NCI-H510A treated with DMSO at 0.1 percent for 48 hours (cell line): Measurements from ENCODE around the gene SRRM3.
"Not testable (repeated sequence)": the region's sequence is repeated elsewhere in the genome, so short reads cannot be mapped to it uniquely, and the experiment has no call there.

Experiments used
- DNase-seq: peaks from one replicate; lab custom pipeline; 2025; lab: John Stamatoyannopoulos, UW

SRRM3 gene

DNA sequence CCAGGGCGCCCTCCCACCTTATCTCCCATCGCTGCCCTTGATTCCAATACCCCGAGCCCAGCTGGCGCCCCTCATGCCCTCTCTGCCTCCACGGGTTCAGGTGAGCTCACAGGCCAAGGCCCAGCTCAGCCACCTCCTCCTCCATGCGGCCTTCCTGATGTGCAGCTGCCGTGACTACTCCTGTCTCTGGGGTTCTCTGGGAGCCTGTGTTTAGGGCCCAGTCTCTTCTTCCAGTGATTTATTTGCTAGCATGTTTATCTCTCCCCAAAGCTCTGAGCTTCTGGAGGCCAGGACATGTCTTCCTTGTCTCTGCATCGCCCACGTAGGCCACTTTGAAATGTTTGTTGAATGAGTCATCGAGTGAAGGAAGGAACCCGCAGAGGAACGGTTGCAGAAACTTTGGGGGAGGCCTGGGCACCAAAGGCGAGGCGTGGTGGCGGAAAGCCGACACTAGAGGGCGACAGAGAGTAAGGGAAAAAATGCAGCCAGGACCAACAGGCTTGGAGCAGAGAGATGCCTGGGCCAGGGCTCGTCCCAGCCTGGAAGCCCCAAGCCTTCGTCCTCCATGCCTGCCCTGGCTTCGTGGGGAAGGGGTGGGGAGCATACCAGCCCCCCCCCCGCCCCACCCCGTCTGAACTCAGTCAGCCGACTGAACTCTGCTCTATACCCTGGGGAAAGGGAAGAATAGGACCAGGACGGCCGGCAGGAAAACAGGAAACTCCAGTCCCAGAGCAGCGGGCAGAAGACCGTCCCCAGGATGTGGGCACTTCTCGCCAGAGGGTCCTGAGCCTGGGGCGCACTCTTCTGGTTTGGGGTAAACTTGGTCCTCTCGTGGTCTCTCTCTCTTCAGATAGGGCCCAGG, 89.9 kb downstream of the SRRM3 start:
- DNase-seq, result peak; percentile 50

DNA sequence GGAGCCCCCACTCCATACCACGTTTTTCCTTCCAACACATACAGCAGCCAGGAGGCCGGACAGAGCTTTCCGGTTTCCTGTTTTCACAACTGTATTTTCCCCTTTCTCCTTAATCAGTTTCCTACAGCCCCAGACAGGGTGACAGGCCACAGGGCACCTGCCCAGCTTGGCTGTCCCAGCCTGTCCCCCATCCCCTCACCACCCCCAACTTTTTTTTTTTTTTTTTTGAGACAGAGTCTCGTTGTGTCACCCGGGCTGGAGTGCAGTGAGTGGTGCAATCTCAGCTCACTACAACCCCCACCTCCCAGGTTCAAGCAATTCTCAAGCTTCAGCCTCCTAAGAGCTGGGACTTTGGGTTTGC, 90.5 kb downstream of the SRRM3 start:
- DNase-seq, result no peak

DNA sequence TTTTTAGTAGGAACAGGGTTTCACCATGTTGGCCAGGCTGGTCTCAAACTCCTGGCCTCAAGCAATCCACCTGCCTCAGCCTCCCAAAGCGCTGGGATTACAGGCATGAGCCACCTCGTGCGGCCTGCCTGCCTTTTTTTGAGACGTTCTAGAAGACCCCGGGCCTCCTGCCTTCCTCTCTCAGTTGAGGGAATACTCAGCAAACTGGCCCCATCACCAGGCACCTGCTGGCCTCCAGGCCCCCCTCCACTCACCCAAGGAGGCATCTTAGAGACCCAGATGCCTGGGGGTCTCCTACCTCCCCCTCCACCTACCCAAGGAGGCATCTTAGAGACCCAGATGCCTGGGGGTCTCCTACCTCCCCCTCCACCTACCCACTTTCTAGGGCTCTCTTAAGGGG, 91.2 kb downstream of the SRRM3 start:
- DNase-seq, result not testable (repeated sequence)

DNA sequence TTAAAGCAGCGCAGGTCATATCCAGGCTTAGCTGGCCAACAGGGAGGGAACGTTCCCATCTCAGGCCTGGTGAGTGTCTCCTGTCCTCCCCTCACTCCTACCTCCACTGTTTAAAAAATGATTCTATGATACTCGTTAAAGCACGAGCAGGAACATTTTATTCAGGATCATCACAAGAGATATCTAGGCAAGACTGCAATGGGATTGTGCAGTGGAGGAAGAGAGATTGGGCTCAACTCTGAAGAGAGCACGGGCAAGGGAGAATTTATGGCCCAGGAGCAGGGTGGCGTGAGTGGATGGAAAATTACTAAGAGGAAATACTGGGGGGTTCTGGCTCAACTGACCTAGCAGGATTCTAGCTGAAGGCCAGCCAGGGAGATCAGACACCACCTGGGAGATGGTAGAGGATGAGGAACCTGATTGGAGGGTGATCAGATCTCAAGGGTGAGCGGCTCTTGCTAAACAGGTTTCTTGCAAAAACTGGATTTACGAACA, 91.8 kb downstream of the SRRM3 start:
- no peak for DNase-seq

DNA sequence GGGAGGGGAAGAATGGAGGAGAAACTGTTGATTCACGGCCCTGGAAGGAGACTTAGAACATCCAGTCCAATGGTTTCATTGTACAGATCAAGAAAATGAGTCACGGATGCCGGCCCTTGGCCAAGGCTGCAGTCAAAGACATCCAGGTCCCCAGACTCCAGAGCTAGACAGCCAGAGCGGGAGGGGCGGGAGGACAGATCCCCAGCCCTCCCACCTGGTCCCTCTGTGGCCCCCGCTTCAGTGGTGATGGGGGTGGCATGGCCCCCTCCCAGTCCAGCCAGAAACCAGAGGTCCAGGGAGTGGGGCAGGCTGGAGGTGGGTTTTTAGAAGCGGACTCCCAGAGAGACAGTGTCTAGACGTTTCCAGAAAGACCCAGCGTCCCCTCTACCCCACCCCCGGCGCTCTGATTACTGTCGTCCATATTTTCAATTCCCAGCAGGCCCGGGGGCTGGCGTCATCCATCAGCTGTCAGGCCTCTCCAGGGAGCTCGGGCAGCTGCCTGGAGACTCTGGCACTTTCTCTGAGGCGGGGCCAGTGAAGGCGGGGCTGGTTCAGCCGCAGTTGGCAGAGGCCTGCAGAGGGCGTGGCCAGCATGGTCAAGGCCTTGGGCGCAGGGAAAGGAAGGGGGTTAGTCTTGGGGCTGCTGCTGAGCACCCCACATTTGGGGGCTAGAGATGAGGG, 92.8 kb downstream of the SRRM3 start:
- DNase-seq, result peak; percentile 51

DNA sequence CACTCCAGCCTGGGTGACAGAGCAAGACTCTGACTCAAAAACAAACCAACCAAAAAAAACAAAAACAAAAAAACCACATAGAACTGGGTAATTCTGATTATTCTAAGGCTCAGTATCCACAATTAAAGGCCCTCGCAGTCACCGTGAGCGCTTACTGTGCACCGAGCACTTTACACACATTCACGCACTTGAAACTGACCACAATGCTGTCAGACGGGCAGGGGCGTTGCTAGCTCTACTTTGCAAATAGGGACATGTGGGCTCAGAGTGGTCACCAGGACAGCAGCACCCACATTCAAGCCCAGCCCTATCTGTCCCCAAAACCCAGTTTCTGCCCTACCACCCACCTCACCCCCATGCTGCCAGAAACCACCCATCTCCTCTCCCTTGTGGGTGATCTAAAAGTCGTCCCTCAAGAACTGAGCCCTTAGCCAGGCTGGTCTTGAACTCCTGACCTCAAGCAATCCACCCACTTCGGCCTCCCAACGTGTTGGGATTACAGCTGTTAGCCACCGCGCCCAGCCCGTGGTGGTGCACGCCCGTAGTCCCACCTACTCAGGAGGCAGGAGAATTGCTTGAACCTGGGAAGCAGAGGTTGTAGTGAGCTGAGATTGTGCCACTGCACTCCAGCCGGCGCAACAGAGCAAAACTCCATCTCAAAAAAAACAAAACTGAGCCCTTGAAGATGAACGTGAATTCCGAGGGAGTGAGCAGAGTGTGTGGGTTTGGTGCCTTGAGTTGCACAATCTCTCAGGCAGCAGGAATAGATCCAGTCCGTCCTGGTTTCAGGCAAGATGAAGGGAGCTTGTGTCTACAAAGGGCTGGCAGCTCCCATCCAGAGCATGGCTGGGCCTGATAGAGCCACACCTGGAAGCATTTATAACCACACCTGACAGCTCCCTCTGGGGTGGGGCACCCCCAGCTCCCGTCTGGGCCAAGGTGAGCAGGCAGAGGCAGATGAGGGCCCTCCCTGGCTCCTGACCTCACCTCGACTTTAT, 95.3 kb downstream of the SRRM3 start:
- DNase-seq, result peak; percentile 25

DNA sequence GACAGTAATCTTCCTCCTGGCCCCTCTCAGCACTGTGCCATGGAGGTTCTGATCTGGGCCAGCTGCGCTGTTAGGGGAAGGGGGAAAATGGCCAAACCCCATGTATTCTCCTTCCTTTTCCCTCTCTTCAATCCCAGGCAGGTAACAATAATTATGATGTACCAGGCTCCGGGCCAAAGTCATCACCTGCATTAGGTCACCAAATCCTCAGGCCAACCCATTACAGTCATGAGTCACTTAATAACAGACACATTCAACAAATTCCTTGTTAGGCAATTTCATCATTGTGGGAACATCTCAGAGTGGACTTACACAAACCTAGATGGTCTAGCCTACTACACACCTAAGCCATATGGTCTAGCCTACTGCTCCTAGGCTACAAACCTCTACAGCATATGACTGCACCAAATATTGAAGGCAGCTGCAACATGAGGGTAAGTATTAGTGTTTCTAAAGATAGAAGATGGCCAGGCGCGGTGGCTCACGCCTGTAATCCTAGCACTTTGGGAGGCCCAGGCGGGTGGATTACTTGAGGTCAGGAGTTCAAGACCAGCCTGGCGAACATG, 98.6 kb downstream of the SRRM3 start:
- DNase-seq, result no peak

DNA sequence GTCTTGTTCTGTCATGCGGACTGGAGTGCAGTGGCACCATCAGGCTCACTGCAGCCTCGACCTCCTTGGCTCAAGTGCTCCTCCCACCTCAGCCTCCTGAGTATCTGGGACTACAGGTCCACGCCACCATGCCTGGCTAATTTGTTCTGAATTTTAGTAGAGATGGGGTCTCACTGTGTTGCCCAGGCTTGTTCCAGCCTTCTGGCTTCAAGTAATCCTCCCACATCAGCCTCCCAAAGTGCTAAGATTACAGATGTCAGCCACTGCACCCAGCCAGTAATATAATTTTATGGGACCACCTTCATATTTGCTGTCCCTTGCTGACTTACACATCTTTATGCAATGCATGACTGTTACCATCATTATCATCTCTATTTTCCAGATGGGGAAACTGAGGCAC, 99.3 kb downstream of the SRRM3 start:
- no peak for DNase-seq

DNA sequence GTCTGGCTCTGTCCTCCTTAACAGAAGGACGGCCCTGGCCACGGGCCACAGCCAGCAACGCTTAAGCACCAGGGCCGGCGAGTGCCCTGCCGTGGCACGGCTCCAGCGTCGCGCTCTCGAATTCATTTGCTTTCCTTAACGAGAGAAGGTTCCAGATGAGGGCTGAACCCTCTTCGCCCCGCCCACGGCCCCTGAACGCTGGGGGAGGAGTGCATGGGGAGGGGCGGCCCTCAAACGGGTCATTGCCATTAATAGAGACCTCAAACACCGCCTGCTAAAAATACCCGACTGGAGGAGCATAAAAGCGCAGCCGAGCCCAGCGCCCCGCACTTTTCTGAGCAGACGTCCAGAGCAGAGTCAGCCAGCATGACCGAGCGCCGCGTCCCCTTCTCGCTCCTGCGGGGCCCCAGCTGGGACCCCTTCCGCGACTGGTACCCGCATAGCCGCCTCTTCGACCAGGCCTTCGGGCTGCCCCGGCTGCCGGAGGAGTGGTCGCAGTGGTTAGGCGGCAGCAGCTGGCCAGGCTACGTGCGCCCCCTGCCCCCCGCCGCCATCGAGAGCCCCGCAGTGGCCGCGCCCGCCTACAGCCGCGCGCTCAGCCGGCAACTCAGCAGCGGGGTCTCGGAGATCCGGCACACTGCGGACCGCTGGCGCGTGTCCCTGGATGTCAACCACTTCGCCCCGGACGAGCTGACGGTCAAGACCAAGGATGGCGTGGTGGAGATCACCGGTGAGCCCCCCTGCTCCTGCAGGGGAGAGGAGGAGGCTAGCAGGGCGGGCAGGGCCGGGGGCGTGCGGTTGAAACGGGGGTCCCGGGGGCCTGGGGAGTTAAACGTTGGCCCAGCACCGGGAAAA, 100.9 kb downstream of the SRRM3 start, which contains the start of gene HSPB1:
TSS of gene HSPB1 (plus strand) at position 327 of the 855 bp plus-strand sequence. CDS start at position 367, 40 bp downstream.
- DNase-seq, result peak; percentile 75

DNA sequence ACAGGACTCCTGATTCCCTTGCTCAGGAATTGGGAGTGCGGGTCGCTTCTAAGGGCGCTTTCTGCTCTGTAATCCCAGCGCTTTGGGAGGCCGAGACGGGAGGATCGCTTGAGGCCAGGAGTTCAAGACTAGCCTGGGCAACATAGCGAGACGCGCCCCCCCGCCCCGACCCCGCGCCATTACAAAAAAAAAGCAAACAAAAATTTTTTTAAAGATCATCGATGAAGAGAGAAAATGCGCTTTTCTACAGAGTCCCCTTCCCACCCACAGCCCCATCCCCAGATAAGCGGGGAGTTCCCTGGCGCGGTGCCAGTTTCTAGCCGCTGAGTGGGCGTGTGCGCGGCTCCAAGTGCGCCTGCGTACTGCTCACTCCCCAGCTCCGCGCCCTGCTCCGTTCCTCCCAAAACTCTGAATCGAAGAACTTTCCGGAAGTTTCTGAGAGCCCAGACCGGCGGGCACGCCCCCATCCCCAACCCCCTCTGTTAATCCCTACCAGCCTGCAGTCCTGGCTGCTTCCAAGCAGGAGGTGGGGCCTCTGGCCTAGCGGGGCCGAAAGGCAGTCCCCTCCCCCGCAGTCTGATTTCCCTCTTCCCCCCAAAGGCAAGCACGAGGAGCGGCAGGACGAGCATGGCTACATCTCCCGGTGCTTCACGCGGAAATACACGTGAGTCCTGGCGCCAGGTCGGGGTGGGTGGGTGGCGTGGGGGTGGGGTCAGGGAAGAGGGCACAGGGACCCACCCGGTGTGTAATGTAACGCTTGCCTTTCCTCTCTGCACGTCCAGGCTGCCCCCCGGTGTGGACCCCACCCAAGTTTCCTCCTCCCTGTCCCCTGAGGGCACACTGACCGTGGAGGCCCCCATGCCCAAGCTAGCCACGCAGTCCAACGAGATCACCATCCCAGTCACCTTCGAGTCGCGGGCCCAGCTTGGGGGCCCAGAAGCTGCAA, 101.8 kb downstream of the SRRM3 start:
- peak; percentile 61 for DNase-seq

DNA sequence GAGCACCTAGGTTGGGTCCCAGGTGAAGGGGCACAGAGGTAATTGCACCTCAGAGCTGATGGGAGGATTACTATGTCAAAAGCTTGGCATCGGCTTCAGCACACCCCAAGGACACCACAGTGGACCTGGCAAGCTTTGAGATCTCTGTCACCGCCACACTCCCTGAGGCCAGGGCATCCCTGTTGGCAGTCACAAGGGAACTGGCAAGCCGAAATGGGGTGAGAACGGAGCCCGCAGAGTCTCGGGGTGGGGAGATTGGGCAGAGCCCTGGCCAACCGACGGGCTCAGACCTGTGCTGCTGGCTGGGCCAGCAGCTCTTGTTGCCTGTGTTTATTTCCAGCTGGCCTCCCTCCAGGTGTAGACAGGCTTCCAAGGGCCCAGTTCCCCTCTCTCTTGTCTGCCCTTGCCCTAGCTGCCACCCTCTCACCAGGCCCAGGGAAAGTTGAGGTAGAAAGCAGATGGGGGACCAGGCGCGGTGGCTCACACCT, 103.2 kb downstream of the SRRM3 start:
- no peak for DNase-seq

DNA sequence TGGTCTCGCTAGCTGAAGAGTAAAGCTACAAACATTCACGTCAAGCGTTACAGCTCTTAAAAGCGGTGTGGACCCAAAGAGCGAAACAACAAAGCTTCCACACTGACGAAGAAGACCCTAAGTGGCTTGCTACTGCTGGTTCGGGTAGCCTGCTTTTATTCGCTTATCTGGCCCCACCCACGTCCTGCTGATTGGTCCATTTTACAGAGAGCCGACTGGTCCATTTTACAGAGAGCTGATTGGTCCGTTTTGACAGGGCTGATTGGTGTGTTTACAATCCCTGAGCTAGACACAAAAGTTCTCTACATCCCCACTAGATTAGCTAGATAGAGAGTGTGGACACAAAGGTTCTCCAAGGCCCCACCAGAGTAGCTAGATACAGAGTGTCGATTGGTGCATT, 107.2 kb downstream of the SRRM3 start:
- DNase-seq, result not testable (repeated sequence)

DNA sequence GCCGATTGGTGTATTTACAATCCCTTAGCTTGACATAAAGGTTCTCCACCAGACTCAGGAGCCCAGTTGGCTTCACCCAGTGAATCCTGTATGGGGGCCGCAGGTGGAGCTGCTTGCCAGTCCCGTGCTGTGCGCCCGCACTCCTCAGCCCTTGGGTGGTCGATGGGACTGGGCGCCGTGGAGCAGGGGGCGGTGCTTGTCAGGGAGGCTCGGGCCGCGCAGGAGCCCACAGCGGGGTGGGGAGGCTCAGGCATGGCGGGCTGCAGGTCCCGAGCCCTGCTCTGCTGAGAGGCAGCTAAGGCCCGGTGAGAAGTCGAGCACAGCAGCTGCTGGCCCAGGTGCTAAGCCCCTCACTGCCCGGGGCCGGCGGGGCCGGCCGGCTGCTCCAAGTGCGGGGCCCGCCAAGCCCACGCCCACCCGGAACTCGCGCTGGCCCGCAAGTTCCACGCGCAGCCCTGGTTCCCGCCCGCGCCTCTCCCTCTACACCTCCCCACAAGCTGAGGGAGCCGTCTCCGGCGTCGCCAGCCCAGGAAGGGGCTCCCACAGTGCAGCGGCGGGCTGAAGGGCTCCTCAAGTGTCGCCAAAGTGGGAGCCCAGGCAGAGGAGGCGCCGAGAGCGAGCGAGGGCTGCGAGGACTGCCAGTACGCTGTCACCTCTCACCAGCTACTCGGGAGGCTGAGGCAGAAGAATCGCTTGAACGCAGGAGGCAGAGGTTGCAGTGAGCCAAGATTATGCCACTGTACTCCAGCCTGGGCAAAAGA, 107.8 kb downstream of the SRRM3 start:
- DNase-seq, result not testable (repeated sequence)

DNA sequence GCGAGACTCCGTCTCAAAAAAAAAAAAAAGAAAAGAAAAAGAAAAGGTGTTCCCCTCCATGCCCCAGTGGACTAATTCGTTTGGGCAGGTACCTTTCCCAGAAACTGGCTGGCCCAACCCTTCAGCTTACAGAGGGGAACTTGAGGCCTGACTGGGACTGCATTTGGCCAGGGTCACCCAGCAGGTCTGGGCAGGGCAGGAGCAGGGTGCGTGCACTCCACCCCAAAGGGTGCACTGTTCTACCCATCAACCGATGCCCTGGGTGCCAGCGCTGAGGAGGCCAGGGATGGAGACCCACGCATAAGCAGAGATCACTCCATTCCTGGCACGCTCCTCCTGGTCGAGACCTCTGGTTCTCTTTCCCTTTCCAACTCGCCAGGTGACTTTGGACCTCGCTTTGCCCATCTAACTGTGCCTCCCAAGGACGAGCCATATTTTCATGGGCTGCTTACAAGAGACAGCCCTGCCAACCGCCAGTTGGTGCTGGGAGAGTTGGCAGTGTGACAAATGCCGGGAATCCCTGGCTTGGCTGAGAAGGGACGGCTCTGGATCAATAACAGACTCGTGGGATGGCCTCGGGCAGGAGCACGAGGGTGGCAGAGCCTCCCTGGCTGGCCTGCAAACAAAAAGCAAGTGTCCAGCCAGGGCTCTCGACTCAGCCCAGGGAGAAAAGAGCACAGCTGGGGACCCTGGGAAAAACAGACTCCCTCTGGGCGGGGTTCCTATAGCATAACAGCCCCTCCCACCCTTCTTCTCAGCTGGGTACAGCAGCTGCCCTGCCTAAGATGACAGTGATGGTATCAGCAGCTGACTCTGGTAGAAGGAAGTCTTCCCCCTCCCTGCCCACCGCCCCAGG, 108.6 kb downstream of the SRRM3 start:
- DNase-seq, result no peak

DNA sequence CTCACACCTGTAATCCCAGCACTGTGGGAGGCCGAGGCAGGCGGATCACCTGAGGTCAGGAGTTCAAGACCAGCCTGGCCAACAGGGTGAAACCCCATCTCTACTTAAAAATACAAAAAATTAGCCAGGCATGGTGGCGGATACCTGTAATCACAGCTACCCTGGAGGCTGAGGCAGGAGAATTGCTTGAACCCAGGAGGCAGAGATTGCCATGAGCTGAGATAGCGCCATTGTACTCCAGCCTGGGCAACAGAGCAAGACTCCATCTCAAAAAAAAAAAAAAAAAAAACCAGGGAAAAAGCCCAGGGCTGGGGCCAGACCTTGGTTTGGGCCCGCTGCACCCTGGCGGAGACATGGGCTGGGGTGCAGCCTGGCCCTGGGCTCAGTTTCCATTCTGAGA, 110.1 kb downstream of the SRRM3 start:
- not testable (repeated sequence) for DNase-seq

DNA sequence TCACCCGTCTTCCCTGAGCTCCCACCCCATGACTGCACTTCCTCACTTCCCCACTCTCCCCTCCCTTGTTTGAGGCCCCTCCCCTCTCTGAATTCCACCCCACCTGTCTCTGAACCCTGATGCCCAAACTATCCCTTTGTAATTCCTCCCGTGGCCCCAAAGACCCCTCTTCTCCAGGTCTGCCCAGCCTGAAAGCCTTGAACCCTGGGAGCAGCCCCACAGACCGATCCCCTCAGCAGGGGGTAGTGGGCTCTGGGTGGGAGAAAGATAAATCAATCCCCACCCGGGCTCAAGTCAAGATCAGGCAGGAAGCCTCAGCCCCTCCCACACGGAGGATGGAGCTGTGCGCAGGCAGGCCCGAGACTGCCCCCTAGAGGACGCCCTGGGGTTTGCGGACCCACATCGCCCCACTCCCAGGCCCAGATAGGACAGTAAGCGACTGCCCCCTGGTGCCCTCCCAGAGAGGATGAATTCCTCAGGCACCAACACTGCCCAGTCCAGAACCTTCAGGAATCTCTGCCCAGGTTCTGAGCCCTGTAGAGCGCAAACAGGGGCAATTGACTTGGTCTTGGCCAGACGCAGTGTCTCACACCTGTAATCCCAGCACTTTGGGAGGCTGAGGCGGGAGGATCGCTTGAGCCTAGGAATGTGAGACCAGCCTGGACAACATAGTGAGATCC, 112.5 kb downstream of the SRRM3 start:
- peak; percentile 82 for DNase-seq

DNA sequence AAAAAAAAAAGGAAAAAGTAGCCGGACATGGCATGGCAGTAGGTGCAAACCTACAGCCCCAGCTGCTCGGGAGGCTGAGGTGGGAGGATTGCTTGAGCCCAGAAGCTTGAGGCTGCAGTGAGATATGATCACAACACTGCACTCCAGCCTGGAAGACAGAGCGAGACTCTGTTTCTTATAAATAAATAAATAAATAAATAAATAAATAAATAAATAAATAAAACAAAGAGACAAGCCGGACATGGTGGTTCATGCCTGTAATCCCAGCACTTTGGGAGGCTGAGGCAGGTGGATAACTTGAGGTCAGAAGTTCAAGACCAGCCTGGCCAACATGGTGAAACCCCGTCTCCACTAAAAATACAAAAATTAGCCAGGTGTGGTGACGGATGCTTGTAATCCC, 113.0 kb downstream of the SRRM3 start:
- not testable (repeated sequence) for DNase-seq
